Mammary epithelial cell (primary cell): ENCODE measurements around the gene SELP.

ENCODE experiments used
- CTCF ChIP-seq, 2 donors: IDR thresholded peaks in 1 of 2; conservative IDR thresholded peaks in 1 of 2; 2 replicates each; pipeline ENCODE4 v1.5.1; 2011 to 2012; ENCODE audit warnings: inconsistent platforms in 2 of 2, low read length in 2 of 2, mild to moderate bottlenecking in 2 of 2, control low read depth in 1 of 2, low read depth in 1 of 2; ENCODE audit not compliant: insufficient read depth in 1 of 2; ENCODE audit errors: extremely low read depth in 1 of 2
- EZH2 ChIP-seq: IDR thresholded peaks from 2 replicates; pipeline ENCODE4 v1.6.1; 2012; ENCODE audit warnings: low read length, inconsistent platforms, borderline replicate concordance

- TF ChIP-seq CTCF (conservative IDR thresholded peaks at IDR 0.05 in 1 of 2, IDR thresholded peaks at IDR 0.05 in 1 of 2; ENCODE audit: extremely low read depth in 1 of 2, insufficient read depth in 1 of 2, low read depth in 1 of 2, low read length in 2 of 2) (no peak), EZH2 (no peak)
Observed at GRCh38 chr1:169648187-169648586, 18.3 kb upstream of the SELP start.
